HCT116 (cell line): ENCODE data around the gene AWAT2. TPM values are rescaled to one million over a fixed set of nuclear protein-coding genes. Genes with fewer than 3 reads are reported as not detected.

ENCODE experiments used
- ATAC-seq: fragments of 200-7000 bp; cut with Tn5 transposase; 2 replicates; pipeline ENCODE4 v1.9.1; 2020; ENCODE audit warnings: mild to moderate bottlenecking, moderate library complexity
- BruUV-seq: library from RNA; stranded (reverse); fragments of 400-500 nt; replicated peaks from 2 replicates; lab custom pipeline; 2021; lab: Mats Ljungman, UMichigan
- CTCF ChIA-PET: fragments of 300-600 bp; sonication (Branson Sonifier 250); formaldehyde crosslinking; loops from one replicate; lab custom pipeline; 2021; ENCODE audit warnings: antibody characterized with exemption; lab: Charles Lee
- POLR2A ChIA-PET: fragments of 300-600, 350-600 bp; sonication (Branson Sonifier 250); formaldehyde crosslinking; loops from one replicate; lab custom pipeline; 2021; ENCODE audit warnings: antibody characterized with exemption; lab: Charles Lee
- RAD21 ChIA-PET, 2 experiments: fragments of 300-600 bp; sonication (Branson Sonifier 250); formaldehyde crosslinking; loops; one replicate each; lab custom pipeline; 2023; ENCODE audit warnings: low total read pairs in 2 of 2; ENCODE audit not compliant: uncharacterized antibody in 2 of 2, unreplicated experiment in 2 of 2, low non-redundant PET in 1 of 2; lab: Charles Lee
- DNase-seq: peaks from one replicate; pipeline ENCODE4 v3.0.0-alpha.2; 2010; ENCODE audit warnings: low read depth, low spot score
- H2AFZ ChIP-seq: fragments of 200-600 bp; shearing (Covaris generic), sonication (generic); 2 replicates; pipeline ENCODE4 v1.6.1; 2017; ENCODE audit warnings: low read depth, mixed run types, mixed read lengths, antibody characterized with exemption, low read length; ENCODE audit not compliant: poor library complexity, severe bottlenecking
- H3K27ac ChIP-seq: 2 replicates; pipeline ENCODE4 v1.5.1; 2012; ENCODE audit warnings: low read depth, low read length
- H3K27me3 ChIP-seq: fragments of 200-600 bp; sonication (generic); 2 replicates; pipeline ENCODE4 v1.6.1; 2016; ENCODE audit warnings: mixed run types, low read length, mixed read lengths; ENCODE audit not compliant: insufficient read depth
- H3K36me3 ChIP-seq, 2 experiments: fragments of 200-500 bp in 1 of 2; fragments of 200-600 bp in 1 of 2; sonication (Bioruptor generic) in 1 of 2; sonication (generic) in 1 of 2; 2 replicates each; pipeline versions ENCODE4 v1.5.1 to v1.6.1; 2014 to 2016; ENCODE audit warnings: low read length in 2 of 2, inconsistent platforms in 1 of 2, mixed read lengths in 1 of 2, mixed run types in 1 of 2; ENCODE audit not compliant: insufficient read depth in 2 of 2, control insufficient read depth in 1 of 2
- H3K4me1 ChIP-seq, 2 experiments: fragments of 200-600 bp in 1 of 2; sonication (generic) in 1 of 2; 2 replicates each; pipeline versions ENCODE4 v1.5.1 to v1.6.1; 2012 to 2017; ENCODE audit warnings: low read length in 2 of 2, inconsistent platforms in 1 of 2, mild to moderate bottlenecking in 1 of 2, mixed read lengths in 1 of 2, mixed run types in 1 of 2, moderate library complexity in 1 of 2; ENCODE audit not compliant: insufficient read depth in 2 of 2, control insufficient read depth in 1 of 2
- H3K4me2 ChIP-seq: fragments of 200-600 bp; sonication (generic); 2 replicates; pipeline ENCODE4 v1.6.1; 2017; ENCODE audit warnings: mixed run types, low read length, mixed read lengths
- H3K4me3 ChIP-seq, 2 experiments: fragments of 200-600 bp in 1 of 2; sonication (generic) in 1 of 2; replicated peaks in 1 of 2; 2 replicates each; pipeline ENCODE4 v1.5.1; 2011 to 2016; ENCODE audit warnings: low read length in 2 of 2, control low read depth in 1 of 2, low read depth in 1 of 2, mild to moderate bottlenecking in 1 of 2, mixed read lengths in 1 of 2, mixed run types in 1 of 2
- H3K79me2 ChIP-seq: fragments of 200-600 bp; sonication (generic); 2 replicates; pipeline ENCODE4 v1.6.1; 2017; ENCODE audit warnings: mild to moderate bottlenecking, mixed run types, low read length, moderate library complexity, mixed read lengths; ENCODE audit not compliant: insufficient read depth
- H3K9ac ChIP-seq: fragments of 200-600 bp; sonication (generic); 2 replicates; pipeline ENCODE4 v1.6.1; 2016; ENCODE audit warnings: low read length, mixed read lengths
- H3K9me2 ChIP-seq: fragments of 200-600 bp; sonication (generic), shearing (Covaris generic); 2 replicates; pipeline ENCODE4 v1.6.1; 2017; ENCODE audit warnings: mixed run types, mild to moderate bottlenecking, moderate library complexity; ENCODE audit not compliant: insufficient read depth
- H3K9me3 ChIP-seq, 2 experiments: fragments of 200-500 bp in 1 of 2; fragments of 200-600 bp in 1 of 2; sonication (Bioruptor generic) in 1 of 2; sonication (generic) in 1 of 2; 2 replicates each; pipeline ENCODE4 v1.6.1; 2014 to 2017; ENCODE audit warnings: low read length in 2 of 2, mixed read lengths in 2 of 2, inconsistent platforms in 1 of 2, low read depth in 1 of 2, mild to moderate bottlenecking in 1 of 2, mixed run types in 1 of 2, moderate library complexity in 1 of 2; ENCODE audit not compliant: control insufficient read depth in 1 of 2, insufficient read depth in 1 of 2
- H4K20me1 ChIP-seq: fragments of 200-600 bp; sonication (generic), shearing (Covaris generic); 2 replicates; pipeline ENCODE4 v1.6.1; 2017; ENCODE audit warnings: mixed run types, mild to moderate bottlenecking, moderate library complexity; ENCODE audit not compliant: insufficient read depth
- CBX3 ChIP-seq: IDR thresholded peaks from 2 replicates; pipeline ENCODE4 v1.6.1; 2012; ENCODE audit warnings: low read depth
- CEBPB ChIP-seq: IDR thresholded peaks from 2 replicates; pipeline ENCODE4 v1.6.1; 2012; ENCODE audit warnings: low read depth
- ELF1 ChIP-seq: IDR thresholded peaks from 2 replicates; pipeline ENCODE4 v1.6.1; 2012; ENCODE audit warnings: low read depth, borderline replicate concordance
- EZH2 ChIP-seq: fragments of 200-600 bp; sonication (generic); IDR thresholded peaks from 2 replicates; pipeline ENCODE4 v1.6.1; 2017; ENCODE audit warnings: antibody characterized with exemption, mixed run types
- EZH2phosphoT487 ChIP-seq: fragments of 200-600 bp; IDR thresholded peaks from 2 replicates; pipeline ENCODE4 v1.6.1; 2018; ENCODE audit warnings: antibody characterized with exemption, borderline replicate concordance
- JUND ChIP-seq: IDR thresholded peaks from 2 replicates; pipeline ENCODE4 v1.6.1; 2012
- POLR2AphosphoS5 ChIP-seq: IDR thresholded peaks from 2 replicates; pipeline ENCODE4 v1.6.1; 2011; ENCODE audit warnings: mild to moderate bottlenecking, low read depth, low read length, moderate library complexity
- SIN3A ChIP-seq: IDR thresholded peaks from 2 replicates; pipeline ENCODE4 v1.6.1; 2012; ENCODE audit warnings: low read depth
- SP1 ChIP-seq: IDR thresholded peaks from 2 replicates; pipeline ENCODE4 v1.6.1; 2012; ENCODE audit warnings: low read depth
- SRF ChIP-seq: IDR thresholded peaks from 2 replicates; pipeline ENCODE4 v1.6.1; 2012; ENCODE audit warnings: low read depth
- ZFX ChIP-seq: fragments of 450-650 bp; IDR thresholded peaks from 2 replicates; pipeline ENCODE4 v1.6.1; 2017
- intact Hi-C: fragments of 100-400 bp; cut with micrococcal nuclease; formaldehyde crosslinking; loops from 2 replicates; pipeline ENCODE4 v1.10.0; 2022
- total RNA-seq: library from RNA; stranded (reverse); gene quantifications from one replicate; pipeline ENCODE4 v1.2.1, GENCODE V29; 2021; ENCODE audit not compliant: unreplicated experiment
- TF ChIP-seq, protein P1 (sequence below), 3 experiments: fragments of 200-600 bp in 1 of 3; sonication (generic) in 1 of 3; IDR thresholded peaks in 2 of 3; conservative IDR thresholded peaks in 1 of 3; 2 replicates each; pipeline ENCODE4 v1.5.1; 2012 to 2017; ENCODE audit warnings: low read depth in 2 of 3, low read length in 2 of 3, antibody characterized with exemption in 1 of 3, borderline replicate concordance in 1 of 3, control low read depth in 1 of 3, mild to moderate bottlenecking in 1 of 3, mixed read lengths in 1 of 3, mixed run types in 1 of 3, moderate library complexity in 1 of 3; ENCODE audit not compliant: insufficient read depth in 1 of 3
- TF ChIP-seq, protein P2 (sequence below): IDR thresholded peaks from 2 replicates; pipeline ENCODE4 v1.6.1; 2012
- TF ChIP-seq, protein P3 (sequence below): IDR thresholded peaks from 2 replicates; pipeline ENCODE4 v1.6.1; 2011; ENCODE audit warnings: mild to moderate bottlenecking, low read length, moderate library complexity; ENCODE audit not compliant: insufficient replicate concordance; ENCODE audit errors: extremely low read depth
- TF ChIP-seq, protein P4 (sequence below): IDR thresholded peaks from 2 replicates; pipeline ENCODE4 v1.6.1; 2012; ENCODE audit warnings: low read depth

AWAT2 gene
- total RNA-seq, 1 experiment from 2014 or later, result not detected

DNA sequence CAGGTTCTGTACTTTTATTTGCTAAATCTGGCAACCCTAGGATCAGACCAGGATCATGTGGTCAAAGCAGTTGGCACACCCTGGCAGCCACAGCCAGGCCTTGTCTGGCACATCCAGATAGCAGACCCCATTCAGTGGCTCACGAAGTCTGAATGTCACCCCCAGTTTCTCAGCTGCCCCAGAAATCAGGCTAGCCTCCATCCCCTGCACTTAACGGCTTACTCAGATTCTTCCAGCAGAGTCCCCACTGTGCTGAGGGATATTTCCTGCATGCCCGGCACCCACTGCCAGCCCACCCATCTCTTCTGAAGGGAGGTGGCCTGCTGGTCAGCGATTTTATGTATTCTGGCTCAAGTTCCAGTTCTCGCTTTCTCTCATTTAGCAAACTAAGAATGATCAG lies 4.7 kb upstream of the AWAT2 start (continued):
- TF ChIP-seq, protein P1, sequence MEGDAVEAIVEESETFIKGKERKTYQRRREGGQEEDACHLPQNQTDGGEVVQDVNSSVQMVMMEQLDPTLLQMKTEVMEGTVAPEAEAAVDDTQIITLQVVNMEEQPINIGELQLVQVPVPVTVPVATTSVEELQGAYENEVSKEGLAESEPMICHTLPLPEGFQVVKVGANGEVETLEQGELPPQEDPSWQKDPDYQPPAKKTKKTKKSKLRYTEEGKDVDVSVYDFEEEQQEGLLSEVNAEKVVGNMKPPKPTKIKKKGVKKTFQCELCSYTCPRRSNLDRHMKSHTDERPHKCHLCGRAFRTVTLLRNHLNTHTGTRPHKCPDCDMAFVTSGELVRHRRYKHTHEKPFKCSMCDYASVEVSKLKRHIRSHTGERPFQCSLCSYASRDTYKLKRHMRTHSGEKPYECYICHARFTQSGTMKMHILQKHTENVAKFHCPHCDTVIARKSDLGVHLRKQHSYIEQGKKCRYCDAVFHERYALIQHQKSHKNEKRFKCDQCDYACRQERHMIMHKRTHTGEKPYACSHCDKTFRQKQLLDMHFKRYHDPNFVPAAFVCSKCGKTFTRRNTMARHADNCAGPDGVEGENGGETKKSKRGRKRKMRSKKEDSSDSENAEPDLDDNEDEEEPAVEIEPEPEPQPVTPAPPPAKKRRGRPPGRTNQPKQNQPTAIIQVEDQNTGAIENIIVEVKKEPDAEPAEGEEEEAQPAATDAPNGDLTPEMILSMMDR (IDR thresholded peaks at IDR 0.05 in 2 of 3, conservative IDR thresholded peaks at IDR 0.05 in 1 of 3; ENCODE audit: borderline replicate concordance in 1 of 3, insufficient read depth in 1 of 3, low read depth in 2 of 3, low read length in 2 of 3), result no peak
- TF ChIP-seq CBX3 (no peak), EZH2phosphoT487 (no peak), ELF1 (no peak), ZFX (no peak), SIN3A (no peak)

DNA sequence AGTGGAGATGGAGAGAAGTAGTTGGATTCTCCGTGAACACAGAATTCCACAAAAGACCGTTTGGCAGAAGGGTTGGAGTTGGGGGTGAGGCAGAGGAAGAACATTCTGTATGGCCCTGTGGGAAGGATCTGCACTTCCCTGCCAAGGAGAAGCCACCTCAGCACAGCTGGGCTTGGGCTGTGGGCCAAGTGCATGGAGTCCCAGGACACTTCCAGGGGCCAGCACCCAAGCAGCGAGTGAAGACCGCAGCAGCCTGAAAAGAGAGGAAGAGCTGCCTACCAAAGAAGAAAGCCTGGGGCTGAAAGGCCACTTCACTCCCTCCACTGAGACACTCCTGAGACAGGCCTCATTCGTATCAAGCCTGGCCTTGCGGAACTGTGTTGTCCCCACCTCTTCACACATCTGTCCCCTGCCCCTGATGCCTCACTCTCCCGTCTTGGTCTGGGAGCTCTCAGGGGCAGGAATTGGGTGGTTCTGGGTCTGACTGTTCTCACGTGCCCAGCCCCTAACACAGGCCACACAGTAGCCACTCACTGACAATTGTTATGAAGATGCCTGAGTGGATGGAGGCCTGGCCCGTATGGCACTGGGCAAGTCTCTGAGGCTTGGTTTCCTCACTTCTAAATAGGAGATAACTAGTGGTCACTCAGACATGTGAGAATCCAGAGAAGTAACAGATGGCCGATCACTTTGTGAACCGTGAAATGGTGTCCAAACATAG lies 3.3 kb upstream of the AWAT2 start:
- H3K27me3 ChIP-seq, result no peaks in the 10 kb centered on the region
- H3K79me2 ChIP-seq, result no peaks in the 10 kb centered on the region
- no peaks in the 10 kb centered on the region for H3K4me1 ChIP-seq
- no TSS peak for BruUV-seq
- no peak for TF ChIP-seq SIN3A
- no peak for TF ChIP-seq EZH2
- TF ChIP-seq POLR2AphosphoS5, result no peak
- no peak for TF ChIP-seq EZH2phosphoT487
- no peak for TF ChIP-seq JUND
- TF ChIP-seq CEBPB, result no peak
- TF ChIP-seq, protein P2, sequence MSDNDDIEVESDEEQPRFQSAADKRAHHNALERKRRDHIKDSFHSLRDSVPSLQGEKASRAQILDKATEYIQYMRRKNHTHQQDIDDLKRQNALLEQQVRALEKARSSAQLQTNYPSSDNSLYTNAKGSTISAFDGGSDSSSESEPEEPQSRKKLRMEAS, result no peak
- TF ChIP-seq, protein P3, sequence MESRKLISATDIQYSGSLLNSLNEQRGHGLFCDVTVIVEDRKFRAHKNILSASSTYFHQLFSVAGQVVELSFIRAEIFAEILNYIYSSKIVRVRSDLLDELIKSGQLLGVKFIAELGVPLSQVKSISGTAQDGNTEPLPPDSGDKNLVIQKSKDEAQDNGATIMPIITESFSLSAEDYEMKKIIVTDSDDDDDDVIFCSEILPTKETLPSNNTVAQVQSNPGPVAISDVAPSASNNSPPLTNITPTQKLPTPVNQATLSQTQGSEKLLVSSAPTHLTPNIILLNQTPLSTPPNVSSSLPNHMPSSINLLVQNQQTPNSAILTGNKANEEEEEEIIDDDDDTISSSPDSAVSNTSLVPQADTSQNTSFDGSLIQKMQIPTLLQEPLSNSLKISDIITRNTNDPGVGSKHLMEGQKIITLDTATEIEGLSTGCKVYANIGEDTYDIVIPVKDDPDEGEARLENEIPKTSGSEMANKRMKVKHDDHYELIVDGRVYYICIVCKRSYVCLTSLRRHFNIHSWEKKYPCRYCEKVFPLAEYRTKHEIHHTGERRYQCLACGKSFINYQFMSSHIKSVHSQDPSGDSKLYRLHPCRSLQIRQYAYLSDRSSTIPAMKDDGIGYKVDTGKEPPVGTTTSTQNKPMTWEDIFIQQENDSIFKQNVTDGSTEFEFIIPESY, result no peak
- TF ChIP-seq, protein P4, sequence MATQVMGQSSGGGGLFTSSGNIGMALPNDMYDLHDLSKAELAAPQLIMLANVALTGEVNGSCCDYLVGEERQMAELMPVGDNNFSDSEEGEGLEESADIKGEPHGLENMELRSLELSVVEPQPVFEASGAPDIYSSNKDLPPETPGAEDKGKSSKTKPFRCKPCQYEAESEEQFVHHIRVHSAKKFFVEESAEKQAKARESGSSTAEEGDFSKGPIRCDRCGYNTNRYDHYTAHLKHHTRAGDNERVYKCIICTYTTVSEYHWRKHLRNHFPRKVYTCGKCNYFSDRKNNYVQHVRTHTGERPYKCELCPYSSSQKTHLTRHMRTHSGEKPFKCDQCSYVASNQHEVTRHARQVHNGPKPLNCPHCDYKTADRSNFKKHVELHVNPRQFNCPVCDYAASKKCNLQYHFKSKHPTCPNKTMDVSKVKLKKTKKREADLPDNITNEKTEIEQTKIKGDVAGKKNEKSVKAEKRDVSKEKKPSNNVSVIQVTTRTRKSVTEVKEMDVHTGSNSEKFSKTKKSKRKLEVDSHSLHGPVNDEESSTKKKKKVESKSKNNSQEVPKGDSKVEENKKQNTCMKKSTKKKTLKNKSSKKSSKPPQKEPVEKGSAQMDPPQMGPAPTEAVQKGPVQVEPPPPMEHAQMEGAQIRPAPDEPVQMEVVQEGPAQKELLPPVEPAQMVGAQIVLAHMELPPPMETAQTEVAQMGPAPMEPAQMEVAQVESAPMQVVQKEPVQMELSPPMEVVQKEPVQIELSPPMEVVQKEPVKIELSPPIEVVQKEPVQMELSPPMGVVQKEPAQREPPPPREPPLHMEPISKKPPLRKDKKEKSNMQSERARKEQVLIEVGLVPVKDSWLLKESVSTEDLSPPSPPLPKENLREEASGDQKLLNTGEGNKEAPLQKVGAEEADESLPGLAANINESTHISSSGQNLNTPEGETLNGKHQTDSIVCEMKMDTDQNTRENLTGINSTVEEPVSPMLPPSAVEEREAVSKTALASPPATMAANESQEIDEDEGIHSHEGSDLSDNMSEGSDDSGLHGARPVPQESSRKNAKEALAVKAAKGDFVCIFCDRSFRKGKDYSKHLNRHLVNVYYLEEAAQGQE, result no peak
- no peak for TF ChIP-seq SP1
- no peak for TF ChIP-seq ZFX
- no peak for TF ChIP-seq SRF
- TF ChIP-seq CBX3, result no peak
- TF ChIP-seq ELF1, result no peak
- CTCF ChIA-PET, result no interaction called here
- no peak overlapping the region for H3K9ac ChIP-seq
- H4K20me1 ChIP-seq, result no peaks in the 10 kb centered on the region
- no peak overlapping the region for H2AFZ ChIP-seq
- POLR2A ChIA-PET, result no interaction called here
- no peaks in the 10 kb centered on the region for H3K36me3 ChIP-seq
- H3K4me3 ChIP-seq, result no peak overlapping the region
- RAD21 ChIA-PET, result no interaction called here
- DNase-seq (no peak), ATAC-seq (no peak)
- H3K9me3 ChIP-seq, result no peaks in the 10 kb centered on the region
- intact Hi-C loops, result no loop called here
- no peak overlapping the region for H3K4me2 ChIP-seq
- no peak overlapping the region for H3K27ac ChIP-seq
- no peaks in the 10 kb centered on the region for H3K9me2 ChIP-seq
